GM10266 (cell line): Measurements from ENCODE around the gene RYR3.
"Not testable (repeated sequence)": the region's sequence is repeated elsewhere in the genome, so short reads cannot be mapped to it uniquely, and the experiment has no call there.

Experiments
- DNase-seq: peaks from one replicate; pipeline ENCODE4 v3.0.0; 2012; ENCODE audit errors: extremely low spot score
- TF ChIP-seq, protein P1 (sequence below): IDR thresholded peaks from 2 replicates; pipeline ENCODE4 v1.5.1; 2012; ENCODE audit warnings: mild to moderate bottlenecking, low read depth; ENCODE audit not compliant: control insufficient read depth, insufficient read depth; ENCODE audit errors: missing control alignments

RYR3 gene

GRCh38 chr15:33561407-33561806 lies 250.6 kb downstream of the RYR3 start:
- TF ChIP-seq, protein P1, sequence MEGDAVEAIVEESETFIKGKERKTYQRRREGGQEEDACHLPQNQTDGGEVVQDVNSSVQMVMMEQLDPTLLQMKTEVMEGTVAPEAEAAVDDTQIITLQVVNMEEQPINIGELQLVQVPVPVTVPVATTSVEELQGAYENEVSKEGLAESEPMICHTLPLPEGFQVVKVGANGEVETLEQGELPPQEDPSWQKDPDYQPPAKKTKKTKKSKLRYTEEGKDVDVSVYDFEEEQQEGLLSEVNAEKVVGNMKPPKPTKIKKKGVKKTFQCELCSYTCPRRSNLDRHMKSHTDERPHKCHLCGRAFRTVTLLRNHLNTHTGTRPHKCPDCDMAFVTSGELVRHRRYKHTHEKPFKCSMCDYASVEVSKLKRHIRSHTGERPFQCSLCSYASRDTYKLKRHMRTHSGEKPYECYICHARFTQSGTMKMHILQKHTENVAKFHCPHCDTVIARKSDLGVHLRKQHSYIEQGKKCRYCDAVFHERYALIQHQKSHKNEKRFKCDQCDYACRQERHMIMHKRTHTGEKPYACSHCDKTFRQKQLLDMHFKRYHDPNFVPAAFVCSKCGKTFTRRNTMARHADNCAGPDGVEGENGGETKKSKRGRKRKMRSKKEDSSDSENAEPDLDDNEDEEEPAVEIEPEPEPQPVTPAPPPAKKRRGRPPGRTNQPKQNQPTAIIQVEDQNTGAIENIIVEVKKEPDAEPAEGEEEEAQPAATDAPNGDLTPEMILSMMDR = no peak

GRCh38 chr15:33561967-33562366 lies 251.2 kb downstream of the RYR3 start:
- no peak for DNase-seq
- TF ChIP-seq, protein P1 = no peak

More at GRCh38 chr15:33561407-33561806, 250.6 kb downstream of the RYR3 start:
- no peak for DNase-seq

DNA sequence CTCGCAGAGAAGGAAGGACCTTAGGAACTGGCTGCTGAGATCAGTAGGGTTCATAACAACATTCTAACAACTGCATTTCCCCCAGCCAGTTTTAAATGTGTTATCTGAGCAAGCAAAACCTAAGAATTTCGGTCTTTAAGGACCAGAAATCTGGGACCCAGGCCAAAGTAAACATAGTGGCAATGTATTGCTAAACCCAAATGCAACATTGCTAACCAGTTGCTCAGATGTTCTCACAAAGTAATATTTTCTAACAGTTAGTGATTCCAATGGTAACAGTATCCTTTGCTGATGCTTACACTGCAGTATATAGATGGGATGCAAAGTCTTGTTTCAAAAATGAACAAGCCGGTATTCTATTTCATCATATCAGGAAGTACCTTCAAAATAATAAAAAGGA lies 254.3 kb downstream of the RYR3 start:
- no peak for DNase-seq
- TF ChIP-seq, protein P1 = no peak

GRCh38 chr15:33567652-33568051 lies 256.9 kb downstream of the RYR3 start:
- DNase-seq = no peak
- TF ChIP-seq, protein P1 = no peak

GRCh38 chr15:33569036-33569435 lies 258.3 kb downstream of the RYR3 start:
- no peak for DNase-seq
- TF ChIP-seq, protein P1 = no peak

- DNase-seq = not testable (repeated sequence)
Measured at GRCh38 chr15:33577911-33578310, 267.1 kb downstream of the RYR3 start.

- TF ChIP-seq, protein P1 = no peak
- no peak for DNase-seq
Measured at GRCh38 chr15:33580526-33580925, 269.8 kb downstream of the RYR3 start.

DNA sequence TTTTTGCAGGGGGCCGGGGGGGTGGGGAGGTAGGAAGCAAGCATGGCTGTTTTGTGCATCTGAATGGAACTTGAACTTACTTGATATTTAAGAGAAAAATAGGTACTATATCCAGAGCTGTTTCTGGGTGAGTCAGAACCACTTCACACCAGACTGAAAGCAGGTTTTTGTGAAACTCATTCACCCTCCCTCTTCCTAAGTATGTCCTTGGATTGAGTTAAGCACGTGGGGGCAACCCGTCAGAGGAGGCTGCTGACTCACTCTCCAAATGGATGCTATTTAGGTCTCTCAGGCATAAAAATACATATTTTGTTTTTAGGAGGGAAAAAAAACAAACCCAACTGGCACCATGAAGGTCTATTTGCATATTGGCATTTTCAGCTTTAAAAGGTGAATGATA lies 270.3 kb downstream of the RYR3 start:
- no peak for DNase-seq
- TF ChIP-seq, protein P1 = no peak
